Loucy (cell line): ENCODE measurements around the gene USP2.

Source experiments
- CTCF ChIP-seq: fragments of 200-600 bp; sonication (generic); conservative IDR thresholded peaks from 2 replicates; pipeline ENCODE4 v1.5.1; 2014; ENCODE audit warnings: mild to moderate bottlenecking, antibody characterized with exemption, low read length
- EZH2phosphoT487 ChIP-seq: fragments of 200-600 bp; IDR thresholded peaks from 2 replicates; pipeline ENCODE4 v1.6.1; 2018; ENCODE audit warnings: antibody characterized with exemption, mild to moderate bottlenecking, moderate library complexity, borderline replicate concordance

- TF ChIP-seq CTCF = no peak
- no peak for TF ChIP-seq EZH2phosphoT487
Measured at GRCh38 chr11:119343726-119344125, 37.8 kb downstream of the USP2 start.
